Stimulated activated CD4-positive, alpha-beta T cell treated with anti-CD3 and anti-CD28 coated beads, Interleukin-4, amount 100 ng/mL, for 1 hour (primary cell): Measurements from ENCODE around the gene AMER2.

Experiments used
- DNase-seq: peaks from one replicate; pipeline ENCODE4 v3.0.0-alpha.2; 2020

The AMER2 gene

GRCh38 chr13:25171517-25172302 lies at the start of gene AMER2:
TSS of gene AMER2 (minus strand) at chr13:25172288. CDS start at chr13:25171619, 669 bp downstream.
- DNase-seq: no peak

GRCh38 chr13:25218019-25218418 lies 45.9 kb upstream of the AMER2 start:
- no peak for DNase-seq

- no peak for DNase-seq
These were observed 45.2 kb upstream of the AMER2 start for GRCh38 chr13:25217023-25217885.

GRCh38 chr13:25215253-25215575 lies 43.1 kb upstream of the AMER2 start:
- DNase-seq: no peak

- DNase-seq: no peak
These were observed 42.6 kb upstream of the AMER2 start for GRCh38 chr13:25214491-25215252.

- no peak for DNase-seq
These were observed 41.6 kb upstream of the AMER2 start for GRCh38 chr13:25213715-25214114.

GRCh38 chr13:25210842-25211569 lies 38.9 kb upstream of the AMER2 start:
- DNase-seq: no peak

- DNase-seq: no peak
These were observed 35.3 kb upstream of the AMER2 start for GRCh38 chr13:25207291-25207810.

GRCh38 chr13:25204863-25205262 lies 32.8 kb upstream of the AMER2 start:
- DNase-seq: no peak

GRCh38 chr13:25203127-25203740 lies 31.1 kb upstream of the AMER2 start:
- no peak for DNase-seq

GRCh38 chr13:25200783-25201182 lies 28.7 kb upstream of the AMER2 start:
- no peak for DNase-seq

GRCh38 chr13:25198647-25199046 lies 26.6 kb upstream of the AMER2 start:
- DNase-seq: no peak

- no peak for DNase-seq
These were observed 24.9 kb upstream of the AMER2 start for GRCh38 chr13:25196971-25197370.

- DNase-seq: no peak
These were observed 20.8 kb upstream of the AMER2 start for GRCh38 chr13:25192936-25193335.

GRCh38 chr13:25192489-25192888 lies 20.4 kb upstream of the AMER2 start:
- no peak for DNase-seq

GRCh38 chr13:25192052-25192451 lies 20.0 kb upstream of the AMER2 start:
- no peak for DNase-seq

GRCh38 chr13:25190771-25191170 lies 18.7 kb upstream of the AMER2 start:
- no peak for DNase-seq

GRCh38 chr13:25190256-25190655 lies 18.2 kb upstream of the AMER2 start:
- DNase-seq: no peak

- no peak for DNase-seq
These were observed 15.5 kb upstream of the AMER2 start for GRCh38 chr13:25187596-25187995.

GRCh38 chr13:25186187-25186586 lies 14.1 kb upstream of the AMER2 start:
- no peak for DNase-seq

GRCh38 chr13:25181597-25181996 lies 9.5 kb upstream of the AMER2 start:
- DNase-seq: no peak
